HG02973 (cell line): ENCODE results near the gene HSFY2.
"Not testable (repeated sequence)": the region's sequence is repeated elsewhere in the genome, so short reads cannot be mapped to it uniquely, and the experiment has no call there.

Experiments
- ATAC-seq: cut with Tn5 transposase; IDR thresholded peaks from one replicate; pipeline ENCODE4 v1.9.1; 2021; ENCODE audit warnings: moderate library complexity; ENCODE audit not compliant: unreplicated experiment

The HSFY2 gene, protein sequence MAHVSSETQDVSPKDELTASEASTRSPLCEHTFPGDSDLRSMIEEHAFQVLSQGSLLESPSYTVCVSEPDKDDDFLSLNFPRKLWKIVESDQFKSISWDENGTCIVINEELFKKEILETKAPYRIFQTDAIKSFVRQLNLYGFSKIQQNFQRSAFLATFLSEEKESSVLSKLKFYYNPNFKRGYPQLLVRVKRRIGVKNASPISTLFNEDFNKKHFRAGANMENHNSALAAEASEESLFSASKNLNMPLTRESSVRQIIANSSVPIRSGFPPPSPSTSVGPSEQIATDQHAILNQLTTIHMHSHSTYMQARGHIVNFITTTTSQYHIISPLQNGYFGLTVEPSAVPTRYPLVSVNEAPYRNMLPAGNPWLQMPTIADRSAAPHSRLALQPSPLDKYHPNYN

DNA sequence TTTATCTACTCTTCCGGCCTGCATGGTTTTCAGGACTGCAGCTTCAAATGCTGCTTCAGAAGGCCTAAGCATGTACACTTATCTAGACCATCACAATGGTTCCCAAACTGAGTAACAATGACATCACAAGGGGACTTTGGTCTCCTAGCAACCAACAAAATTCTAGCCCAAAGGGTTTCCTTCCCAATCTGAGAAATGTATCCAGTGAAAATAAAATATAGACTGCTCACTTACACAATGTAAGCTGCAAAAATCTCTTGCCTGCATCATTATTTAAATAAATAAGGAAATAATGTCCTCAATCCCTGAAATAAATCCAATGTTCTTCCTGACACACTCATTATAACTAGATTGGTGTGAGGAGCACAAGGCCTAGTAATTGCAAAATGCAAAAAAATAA is at the start of gene HSFY2:
Gene HSFY2 (minus strand): TSS at position 101 of the 400 bp plus-strand sequence. CDS start 117 bp downstream, outside the sequence.
- not testable (repeated sequence) for ATAC-seq

DNA sequence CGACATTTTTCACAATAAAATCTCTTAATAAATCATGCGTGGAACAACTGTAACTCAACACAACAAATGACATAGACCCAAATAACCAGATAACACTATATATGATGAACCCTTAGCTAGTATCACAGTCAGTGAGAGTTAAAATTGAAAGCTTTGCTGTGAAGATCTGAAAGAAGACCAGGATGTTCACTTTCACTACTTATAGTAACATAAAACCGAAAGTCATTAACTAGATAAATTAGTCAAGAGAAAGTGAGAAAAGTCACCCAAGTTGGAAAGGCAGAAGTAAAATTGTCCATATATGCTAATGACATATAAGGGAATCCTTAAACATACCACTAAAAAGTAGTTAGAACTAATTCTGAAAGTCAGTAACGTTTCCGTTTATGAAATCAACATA is 42.2 kb upstream of the HSFY2 start:
- ATAC-seq: not testable (repeated sequence)

DNA sequence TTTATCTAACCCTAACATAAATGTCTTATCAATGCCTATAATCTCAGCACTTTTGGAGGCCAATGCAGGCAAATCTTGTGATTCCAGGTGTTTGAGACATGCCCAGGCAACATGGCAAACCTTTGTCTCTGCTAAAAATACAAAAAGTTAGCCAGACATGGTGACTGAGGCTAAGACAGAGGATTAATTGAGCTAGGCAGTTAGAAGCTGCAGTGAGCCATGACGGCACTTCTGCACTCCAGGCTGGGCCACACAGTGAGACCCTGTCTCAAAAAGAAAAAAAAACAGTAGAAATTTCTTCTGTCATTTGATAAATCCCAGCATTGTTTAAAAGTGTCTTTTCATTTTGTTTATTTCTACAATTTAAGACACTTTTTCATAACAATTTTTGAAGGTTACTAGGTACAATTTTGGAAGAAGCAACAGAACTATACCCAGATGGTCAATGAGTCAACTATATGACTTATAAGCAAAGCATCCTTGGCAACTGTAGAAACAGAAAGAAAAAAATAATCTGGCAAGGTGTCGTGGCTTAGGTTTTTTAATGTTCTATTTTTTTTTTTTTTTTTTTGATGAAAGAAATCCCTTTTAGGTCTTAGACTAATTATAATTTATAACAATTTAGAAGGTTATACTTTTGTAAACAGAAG is 15.3 kb upstream of the HSFY2 start:
- ATAC-seq: not testable (repeated sequence)

DNA sequence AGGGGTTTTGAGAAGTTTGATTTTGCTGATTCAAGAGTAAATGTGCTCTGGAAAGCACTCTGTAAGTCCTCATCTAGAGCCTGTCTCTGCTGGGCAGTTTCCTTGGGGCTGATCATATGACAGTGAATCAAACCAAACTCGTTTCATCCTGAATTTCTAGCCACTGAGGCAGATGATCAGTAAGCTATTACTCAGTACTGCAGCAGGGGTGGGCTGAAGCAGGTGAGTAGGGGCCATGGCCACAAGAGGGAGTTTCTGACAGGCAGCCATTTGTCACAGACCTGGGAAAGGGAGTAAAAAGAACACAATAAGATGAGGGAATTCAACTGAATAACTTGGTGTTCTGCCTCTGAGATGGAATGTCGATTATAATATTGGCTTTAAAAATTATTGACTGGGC is 19.5 kb downstream of the HSFY2 start:
- not testable (repeated sequence) for ATAC-seq

DNA sequence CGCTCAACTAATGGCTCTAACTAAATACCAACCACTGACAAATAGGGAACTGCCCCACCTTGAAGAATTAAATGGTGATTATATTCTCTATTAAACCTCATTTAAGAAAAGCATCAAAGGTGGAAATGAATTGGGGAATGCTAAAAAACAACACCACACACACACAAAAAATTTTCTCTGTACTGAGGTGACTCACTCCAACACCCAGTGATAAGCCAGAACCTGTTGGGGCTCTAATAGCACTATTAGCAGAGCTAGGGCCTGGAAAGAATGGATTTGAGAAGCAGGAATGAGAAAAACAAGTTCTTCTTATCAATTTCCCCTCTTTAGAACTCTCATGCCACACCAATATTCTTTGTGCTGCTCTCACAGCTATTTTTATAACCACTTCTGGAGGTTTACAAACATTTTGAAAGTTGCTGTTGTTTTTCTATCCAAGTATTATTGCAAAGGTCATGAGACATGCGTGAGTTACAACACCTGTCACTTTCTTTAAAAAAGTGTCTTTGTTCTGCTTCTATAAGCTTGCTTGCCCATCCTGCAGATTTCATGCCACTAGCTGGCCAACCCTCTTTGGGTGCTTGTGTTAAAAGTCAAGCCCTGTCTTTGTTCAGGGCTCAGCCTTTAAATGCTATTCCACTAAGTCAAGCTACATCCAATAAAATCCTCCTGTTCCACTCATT is 20.3 kb downstream of the HSFY2 start:
- ATAC-seq: not testable (repeated sequence)

DNA sequence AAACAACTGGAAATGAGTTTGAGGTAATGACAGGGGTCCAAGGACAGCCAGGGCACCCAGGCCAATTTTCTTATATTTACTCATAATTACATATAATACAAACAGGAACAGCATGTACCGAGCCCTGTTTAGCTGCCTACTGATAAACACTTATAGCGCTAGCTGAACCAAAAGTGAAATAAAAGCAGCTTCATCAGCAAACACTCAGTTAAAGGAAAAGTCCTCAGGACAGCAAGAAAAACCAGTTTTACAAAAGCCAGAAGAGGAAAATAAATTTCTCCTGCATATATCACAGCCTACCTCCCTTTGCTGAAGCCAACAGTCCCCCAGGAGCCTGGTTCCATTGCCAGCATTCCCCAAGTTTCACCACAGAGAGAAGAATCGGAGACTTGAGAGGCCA is 49.8 kb downstream of the HSFY2 start:
- not testable (repeated sequence) for ATAC-seq
